OCI-LY1 (cell line): ENCODE measurements around the gene ABHD6.

Source experiments
- CTCF ChIP-seq: fragments of 200-600 bp; sonication (generic), shearing (Covaris generic); IDR thresholded peaks from 2 replicates; pipeline ENCODE4 v1.5.1; 2017; ENCODE audit warnings: mild to moderate bottlenecking, antibody characterized with exemption, low read length, moderate library complexity, mixed read lengths
- EZH2 ChIP-seq: fragments of 200-600 bp; sonication (generic), shearing (Covaris generic); IDR thresholded peaks from 2 replicates; pipeline ENCODE4 v1.8.0; 2017; ENCODE audit warnings: borderline replicate concordance, mixed run types, mild to moderate bottlenecking, antibody characterized with exemption, low read length, moderate library complexity, mixed read lengths

GRCh38 chr3:58342676-58343075 lies 105.1 kb downstream of the ABHD6 start:
- TF ChIP-seq CTCF (no peak), EZH2 (no peak)
